Right lobe of liver (tissue), 4 donors: Measurements from ENCODE around the gene RPLP2.

Source experiments
- POLR2A ChIP-seq: fragments of 450-650 bp; IDR thresholded peaks from one replicate; pipeline ENCODE4 v1.6.1; 2017; ENCODE audit warnings: antibody characterized with exemption, mild to moderate bottlenecking
- TF ChIP-seq, protein P1 (sequence below), 4 donors: fragments of 200-600 bp in 3 of 4; fragments of 450-650 bp in 1 of 4; IDR thresholded peaks; one replicate each; pipeline versions ENCODE4 v1.5.1 to v1.8.0; 2016 to 2022; ENCODE audit warnings: antibody characterized with exemption in 4 of 4, mild to moderate bottlenecking in 2 of 4
- donor health status: DM: no; HTN: no; CAD: no.
- donor health status: DM: no; HTN: no; CAD: no.
- donor health status: DM: no; HTN: yes; CAD: no.

DNA sequence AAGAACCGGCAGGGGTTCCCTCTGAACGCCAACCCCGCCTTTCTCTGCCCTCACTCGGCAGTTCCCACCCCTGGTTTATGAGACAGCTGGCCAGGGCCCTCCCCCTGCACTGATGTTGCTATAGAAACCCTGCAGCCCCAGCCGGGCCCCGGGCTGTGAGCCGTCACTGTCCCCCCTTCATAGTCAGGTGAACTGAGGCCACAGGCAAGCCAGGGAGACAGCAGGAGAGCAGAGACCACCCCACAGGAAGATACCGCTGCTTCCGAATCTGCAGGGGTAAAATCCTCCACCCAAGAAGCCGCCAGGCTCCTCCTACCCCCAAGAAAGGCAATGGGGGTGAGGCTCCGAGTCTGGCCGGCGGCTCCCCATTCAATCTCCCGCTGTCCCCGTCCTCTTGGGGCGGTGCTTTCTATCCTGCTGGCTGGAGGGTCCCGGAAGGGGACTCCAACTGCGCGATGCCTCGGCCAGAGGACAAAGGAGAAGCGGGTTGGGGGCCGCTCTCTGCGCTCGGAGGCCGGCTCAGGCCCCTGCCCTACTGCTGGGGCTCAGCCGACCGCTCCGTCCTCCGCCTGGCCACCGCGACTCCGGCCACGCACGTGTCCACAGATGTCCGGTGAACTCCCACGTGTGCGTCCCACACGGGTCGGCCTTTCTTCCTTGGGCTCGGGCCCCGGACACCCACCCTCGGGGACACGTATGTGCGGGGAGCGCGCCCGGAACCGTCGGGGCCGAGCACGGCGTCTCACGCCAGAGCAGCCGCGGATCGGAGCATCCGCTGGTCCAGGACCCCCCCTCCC, 12.3 kb upstream of the RPLP2 start:
- TF ChIP-seq, protein P1, sequence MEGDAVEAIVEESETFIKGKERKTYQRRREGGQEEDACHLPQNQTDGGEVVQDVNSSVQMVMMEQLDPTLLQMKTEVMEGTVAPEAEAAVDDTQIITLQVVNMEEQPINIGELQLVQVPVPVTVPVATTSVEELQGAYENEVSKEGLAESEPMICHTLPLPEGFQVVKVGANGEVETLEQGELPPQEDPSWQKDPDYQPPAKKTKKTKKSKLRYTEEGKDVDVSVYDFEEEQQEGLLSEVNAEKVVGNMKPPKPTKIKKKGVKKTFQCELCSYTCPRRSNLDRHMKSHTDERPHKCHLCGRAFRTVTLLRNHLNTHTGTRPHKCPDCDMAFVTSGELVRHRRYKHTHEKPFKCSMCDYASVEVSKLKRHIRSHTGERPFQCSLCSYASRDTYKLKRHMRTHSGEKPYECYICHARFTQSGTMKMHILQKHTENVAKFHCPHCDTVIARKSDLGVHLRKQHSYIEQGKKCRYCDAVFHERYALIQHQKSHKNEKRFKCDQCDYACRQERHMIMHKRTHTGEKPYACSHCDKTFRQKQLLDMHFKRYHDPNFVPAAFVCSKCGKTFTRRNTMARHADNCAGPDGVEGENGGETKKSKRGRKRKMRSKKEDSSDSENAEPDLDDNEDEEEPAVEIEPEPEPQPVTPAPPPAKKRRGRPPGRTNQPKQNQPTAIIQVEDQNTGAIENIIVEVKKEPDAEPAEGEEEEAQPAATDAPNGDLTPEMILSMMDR (IDR thresholded peaks at IDR 0.05), result no peak
- TF ChIP-seq POLR2A, result no peak
